WTC11 (cell line): Measurements from ENCODE around the gene SMIM28. TPM values are rescaled to one million over a fixed set of nuclear protein-coding genes. Genes with fewer than 3 reads are reported as not detected.

Experiments
- ATAC-seq: fragments of 200-7000 bp; cut with Tn5 transposase; 2 replicates; pipeline ENCODE4 v1.10.0; 2021; ENCODE audit warnings: mild to moderate bottlenecking, moderate library complexity
- CTCF ChIA-PET: fragments of 300-600 bp; sonication (Branson Sonifier 250); formaldehyde crosslinking; loops from one replicate; lab custom pipeline; 2021; ENCODE audit warnings: antibody characterized with exemption; lab: Charles Lee
- POLR2A ChIA-PET: fragments of 350-600 bp; sonication (Branson Sonifier 250); formaldehyde crosslinking; loops from one replicate; lab custom pipeline; 2021; ENCODE audit warnings: antibody characterized with exemption; lab: Charles Lee
- DNase-seq: peaks from one replicate; pipeline ENCODE4 v3.0.0; 2021; ENCODE audit warnings: low spot score
- H3K27ac Mint-ChIP-seq: 2 replicates; pipeline ENCODE4 v1.8.0; 2021; ENCODE audit warnings: mixed read lengths
- H3K27me3 Mint-ChIP-seq: 2 replicates; pipeline ENCODE4 v1.8.0; 2021; ENCODE audit warnings: low read depth, mild to moderate bottlenecking, moderate library complexity, mixed read lengths
- H3K36me3 Mint-ChIP-seq: 2 replicates; pipeline ENCODE4 v1.8.0; 2021; ENCODE audit warnings: mixed read lengths
- H3K4me1 Mint-ChIP-seq: 2 replicates; pipeline ENCODE4 v1.8.0; 2022; ENCODE audit warnings: mixed read lengths
- H3K4me3 Mint-ChIP-seq: 2 replicates; pipeline ENCODE4 v1.8.0; 2021; ENCODE audit warnings: mild to moderate bottlenecking, moderate library complexity, mixed read lengths
- H3K9me3 Mint-ChIP-seq: 2 replicates; pipeline ENCODE4 v1.8.0; 2021; ENCODE audit warnings: mixed read lengths
- AR ChIP-seq: fragments of 250-450 bp; sonication (Bioruptor Pico); IDR thresholded peaks from 2 replicates; pipeline ENCODE4 v1.9.0; 2021; ENCODE audit warnings: mild to moderate bottlenecking
- ELF4 ChIP-seq: sonication (generic); formaldehyde crosslinking; IDR thresholded peaks from 2 replicates; pipeline ENCODE4 v1.8.1; 2022; ENCODE audit warnings: low read depth, mild to moderate bottlenecking, moderate library complexity, missing genetic modification reagents
- FOXP4 ChIP-seq: sonication (generic); formaldehyde crosslinking; IDR thresholded peaks from 2 replicates; pipeline ENCODE4 v1.8.0; 2022; ENCODE audit warnings: mild to moderate bottlenecking, missing genetic modification reagents
- GABPB1 ChIP-seq: sonication (generic); formaldehyde crosslinking; IDR thresholded peaks from 2 replicates; pipeline ENCODE4 v1.8.1; 2023; ENCODE audit warnings: mild to moderate bottlenecking, missing genetic modification reagents
- IRF1 ChIP-seq: sonication (generic); formaldehyde crosslinking; IDR thresholded peaks from 2 replicates; pipeline ENCODE4 v1.8.0; 2023; ENCODE audit warnings: missing genetic modification reagents
- RORB ChIP-seq: fragments of 250-450 bp; sonication (Bioruptor Pico); IDR thresholded peaks from 2 replicates; pipeline ENCODE4 v1.9.0; 2021; ENCODE audit warnings: mild to moderate bottlenecking
- ZNF138 ChIP-seq: sonication (generic); formaldehyde crosslinking; conservative IDR thresholded peaks from 2 replicates; pipeline ENCODE4 v1.8.1; 2022; ENCODE audit warnings: mild to moderate bottlenecking, moderate library complexity, missing genetic modification reagents
- ZNF219 ChIP-seq: sonication (generic); formaldehyde crosslinking; IDR thresholded peaks from 2 replicates; pipeline ENCODE4 v1.8.0; 2023; ENCODE audit warnings: missing genetic modification reagents, mild to moderate bottlenecking, borderline replicate concordance
- ZNF423 ChIP-seq: fragments of 250-450 bp; sonication (Bioruptor Pico); IDR thresholded peaks from 2 replicates; pipeline ENCODE4 v2.1.2; 2022; ENCODE audit warnings: mild to moderate bottlenecking, moderate library complexity
- total RNA-seq: library from RNA; stranded (reverse); gene quantifications from 3 replicates; pipeline ENCODE4 v1.2.3, GENCODE V29; 2021
- TF ChIP-seq, protein P1 (sequence below): fragments of 250-450 bp; sonication (Bioruptor Pico); IDR thresholded peaks from 2 replicates; pipeline ENCODE4 v1.9.0; 2021; ENCODE audit warnings: moderate library complexity, mild to moderate bottlenecking, inconsistent platforms, borderline replicate concordance
- TF ChIP-seq, protein P2 (sequence below): sonication (generic); formaldehyde crosslinking; IDR thresholded peaks from 2 replicates; pipeline ENCODE4 v1.8.0; 2022; ENCODE audit warnings: missing genetic modification reagents

The SMIM28 gene
- total RNA-seq, 1 experiment from 2014 or later, result not detected

GRCh38 chr6:138402838-138403187, 25.1 kb downstream of the SMIM28 start (continued):
- TF ChIP-seq, protein P1, sequence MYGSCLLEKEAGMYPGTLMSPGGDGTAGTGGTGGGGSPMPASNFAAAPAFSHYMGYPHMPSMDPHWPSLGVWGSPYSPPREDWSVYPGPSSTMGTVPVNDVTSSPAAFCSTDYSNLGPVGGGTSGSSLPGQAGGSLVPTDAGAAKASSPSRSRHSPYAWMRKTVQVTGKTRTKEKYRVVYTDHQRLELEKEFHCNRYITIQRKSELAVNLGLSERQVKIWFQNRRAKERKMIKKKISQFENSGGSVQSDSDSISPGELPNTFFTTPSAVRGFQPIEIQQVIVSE (CRISPR knock-in tag), result no peak
- TF ChIP-seq IRF1, result no peak
- no peak for TF ChIP-seq FOXP4 (CRISPR knock-in tag)
- no peak for TF ChIP-seq ELF4
- TF ChIP-seq RORB (CRISPR knock-in tag), result no peak
- TF ChIP-seq AR (CRISPR knock-in tag), result no peak
- no peak for TF ChIP-seq ZNF219
- no peak for TF ChIP-seq ZNF138 (CRISPR knock-in tag)

- Mint-ChIP-seq H3K4me3 (peak overlapping the region; percentile 74), H3K9me3 (no peaks in the 10 kb centered on the region), H3K4me1 (peaks cover 17% of the 10 kb centered on the region), H3K36me3 (peaks cover 16% of the 10 kb centered on the region), H3K27me3 (peaks cover 6% of the 10 kb centered on the region), H3K27ac (0 out of 2 replicates have a peak overlapping the region, but pooled peaks have one; percentile 32)
- POLR2A ChIA-PET, result interaction anchor here (0.6 kb wide), 1 partner anchor 55 kb away, joined by 3 read pairs; no protein-coding TSS in a partner anchor
- DNase-seq (peak; percentile 45), ATAC-seq (peak; percentile 3)
- CTCF ChIA-PET, result interaction anchor here (0.9 to 3.8 kb wide), 21 partner anchors 13 to 370 kb away, joined by 3 to 33 read pairs (median 4); partner anchors contain the start of gene CCDC28A
- TF ChIP-seq ZNF423 (CRISPR knock-in tag) (peak; percentile 48; the same call in 1 of the 2 replicates), GABPB1 (CRISPR knock-in tag) (no peak)
- TF ChIP-seq, protein P2, sequence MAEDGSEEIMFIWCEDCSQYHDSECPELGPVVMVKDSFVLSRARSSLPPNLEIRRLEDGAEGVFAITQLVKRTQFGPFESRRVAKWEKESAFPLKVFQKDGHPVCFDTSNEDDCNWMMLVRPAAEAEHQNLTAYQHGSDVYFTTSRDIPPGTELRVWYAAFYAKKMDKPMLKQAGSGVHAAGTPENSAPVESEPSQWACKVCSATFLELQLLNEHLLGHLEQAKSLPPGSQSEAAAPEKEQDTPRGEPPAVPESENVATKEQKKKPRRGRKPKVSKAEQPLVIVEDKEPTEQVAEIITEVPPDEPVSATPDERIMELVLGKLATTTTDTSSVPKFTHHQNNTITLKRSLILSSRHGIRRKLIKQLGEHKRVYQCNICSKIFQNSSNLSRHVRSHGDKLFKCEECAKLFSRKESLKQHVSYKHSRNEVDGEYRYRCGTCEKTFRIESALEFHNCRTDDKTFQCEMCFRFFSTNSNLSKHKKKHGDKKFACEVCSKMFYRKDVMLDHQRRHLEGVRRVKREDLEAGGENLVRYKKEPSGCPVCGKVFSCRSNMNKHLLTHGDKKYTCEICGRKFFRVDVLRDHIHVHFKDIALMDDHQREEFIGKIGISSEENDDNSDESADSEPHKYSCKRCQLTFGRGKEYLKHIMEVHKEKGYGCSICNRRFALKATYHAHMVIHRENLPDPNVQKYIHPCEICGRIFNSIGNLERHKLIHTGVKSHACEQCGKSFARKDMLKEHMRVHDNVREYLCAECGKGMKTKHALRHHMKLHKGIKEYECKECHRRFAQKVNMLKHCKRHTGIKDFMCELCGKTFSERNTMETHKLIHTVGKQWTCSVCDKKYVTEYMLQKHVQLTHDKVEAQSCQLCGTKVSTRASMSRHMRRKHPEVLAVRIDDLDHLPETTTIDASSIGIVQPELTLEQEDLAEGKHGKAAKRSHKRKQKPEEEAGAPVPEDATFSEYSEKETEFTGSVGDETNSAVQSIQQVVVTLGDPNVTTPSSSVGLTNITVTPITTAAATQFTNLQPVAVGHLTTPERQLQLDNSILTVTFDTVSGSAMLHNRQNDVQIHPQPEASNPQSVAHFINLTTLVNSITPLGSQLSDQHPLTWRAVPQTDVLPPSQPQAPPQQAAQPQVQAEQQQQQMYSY, result 0 out of 2 replicates have a peak, but pooled peaks have one; percentile 16
Measured at GRCh38 chr6:138403324-138403800, 25.7 kb downstream of the SMIM28 start.
